Measurements from ENCODE around the gene ADAM22.

Gene ADAM22

DNA sequence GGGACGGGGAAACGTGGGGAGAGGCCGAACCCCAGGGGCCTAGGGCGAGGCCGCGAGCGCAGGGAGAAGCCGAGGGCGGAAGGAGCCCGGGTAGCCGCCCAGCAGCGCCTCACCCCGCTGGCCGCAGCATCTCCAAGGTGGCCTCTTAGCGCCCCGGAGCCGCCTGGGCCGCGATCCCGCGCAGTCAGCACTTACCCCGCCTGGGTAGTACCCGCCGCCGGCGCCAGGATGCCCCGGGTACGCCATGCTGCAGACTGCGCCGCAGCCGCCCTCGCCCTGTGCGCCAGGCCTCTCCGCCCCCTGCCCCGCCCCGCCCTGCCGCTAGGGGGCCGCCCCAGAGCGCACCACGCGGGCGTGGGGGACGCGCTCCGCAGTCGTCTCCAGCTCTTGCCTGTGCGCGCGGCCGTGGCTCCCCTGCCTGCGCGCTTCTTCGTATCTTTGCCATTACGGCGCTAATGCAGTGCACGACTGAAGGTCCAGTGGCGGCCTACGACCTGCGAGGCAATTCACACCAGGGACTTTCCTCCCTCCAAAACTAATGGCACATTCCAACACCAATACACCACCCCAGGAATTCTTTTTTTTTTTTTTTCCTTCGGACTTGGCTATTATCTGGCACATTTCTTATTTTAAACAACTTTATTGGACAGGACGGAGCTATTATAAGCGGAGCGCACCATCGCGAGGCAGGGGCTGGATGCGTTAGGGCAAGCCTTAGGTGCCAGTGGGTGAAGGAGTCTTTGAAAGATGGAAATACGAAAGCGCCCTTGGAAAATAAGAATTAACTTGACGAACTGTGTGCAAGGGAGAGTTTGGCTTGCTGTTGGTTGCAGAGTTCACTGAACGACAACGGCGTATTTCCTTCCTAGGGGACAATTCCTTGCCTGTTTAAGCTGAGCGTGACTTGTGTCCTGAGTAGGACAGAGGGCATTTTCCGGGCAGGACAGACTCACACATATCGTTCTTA, 286.0 kb downstream of the ADAM22 start, which contains the start of gene SRI:
Gene SRI (minus strand): TSS at position 258 of the 967 bp plus-strand sequence. CDS start 12 bp downstream, at position 246.
- DNase-seq, result no peak

DNA sequence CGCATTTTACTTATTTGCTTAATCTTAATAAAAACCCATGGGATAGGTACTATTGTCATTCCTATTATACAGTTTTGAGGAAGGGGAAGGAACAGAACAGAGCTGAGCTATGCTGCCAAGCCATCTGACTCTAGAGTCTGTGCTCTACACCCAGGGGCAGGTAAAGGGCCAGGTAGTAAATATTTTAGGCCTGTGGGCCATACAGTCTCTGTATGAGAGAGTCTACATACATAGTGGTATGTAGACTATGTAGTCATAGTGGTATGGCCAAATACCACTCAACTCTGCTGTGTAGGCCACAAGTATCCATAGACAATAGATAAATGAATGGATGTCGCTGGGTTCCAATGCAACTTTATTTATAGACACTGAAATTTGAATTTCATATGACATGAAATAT, 289.2 kb downstream of the ADAM22 start:
- no peak for DNase-seq

DNA sequence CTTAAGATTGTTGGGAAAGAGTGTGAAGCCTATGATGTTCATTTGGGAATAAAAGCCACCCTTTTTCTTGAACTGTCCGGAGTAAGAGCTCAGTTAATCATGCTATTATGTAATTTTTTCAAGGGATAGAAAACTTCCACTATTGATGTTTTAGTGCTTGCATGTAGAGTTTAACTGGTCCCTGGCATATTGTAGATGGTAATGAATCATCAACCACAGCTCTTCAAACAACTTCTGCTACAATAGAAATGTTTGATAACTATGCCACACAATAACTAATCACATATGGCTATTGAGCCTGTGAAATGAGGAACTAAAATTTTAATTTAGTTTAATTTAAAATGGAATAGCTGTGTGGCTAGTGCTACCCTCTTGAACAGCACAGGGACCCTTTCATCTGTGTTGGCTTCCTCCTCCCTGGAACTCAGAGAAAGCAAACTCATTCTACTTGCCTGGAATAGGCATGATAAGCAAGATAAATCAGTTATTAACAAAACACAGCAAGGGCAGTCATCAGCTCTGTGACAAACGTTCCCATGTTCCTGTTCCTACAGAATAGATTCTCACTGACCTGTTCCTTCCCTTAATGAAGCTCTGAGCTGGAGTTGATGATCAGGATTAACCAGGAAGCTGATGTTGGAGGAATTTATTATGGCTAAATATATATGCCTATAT, 290.7 kb downstream of the ADAM22 start:
- DNase-seq, result no peak

DNA sequence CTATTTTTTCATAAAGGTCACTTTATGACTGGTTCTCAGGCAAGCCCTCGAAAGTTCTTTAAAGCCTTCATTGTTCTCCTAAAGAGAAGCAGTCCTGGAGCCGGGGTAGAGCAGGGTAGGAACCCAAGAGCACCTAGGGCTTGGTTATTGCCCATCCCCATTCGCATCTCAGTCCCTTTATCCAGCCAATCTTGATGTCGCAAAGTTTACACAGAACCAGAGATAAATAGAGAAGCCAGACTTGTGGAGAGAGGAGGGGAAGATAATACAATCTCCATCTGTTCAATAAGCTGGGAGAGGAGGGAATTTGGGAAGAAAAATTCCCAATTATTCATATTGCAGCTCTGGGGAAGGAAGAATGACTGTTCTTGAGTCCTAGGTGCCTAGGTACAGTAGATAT, 292.1 kb downstream of the ADAM22 start:
- DNase-seq, result no peak

DNA sequence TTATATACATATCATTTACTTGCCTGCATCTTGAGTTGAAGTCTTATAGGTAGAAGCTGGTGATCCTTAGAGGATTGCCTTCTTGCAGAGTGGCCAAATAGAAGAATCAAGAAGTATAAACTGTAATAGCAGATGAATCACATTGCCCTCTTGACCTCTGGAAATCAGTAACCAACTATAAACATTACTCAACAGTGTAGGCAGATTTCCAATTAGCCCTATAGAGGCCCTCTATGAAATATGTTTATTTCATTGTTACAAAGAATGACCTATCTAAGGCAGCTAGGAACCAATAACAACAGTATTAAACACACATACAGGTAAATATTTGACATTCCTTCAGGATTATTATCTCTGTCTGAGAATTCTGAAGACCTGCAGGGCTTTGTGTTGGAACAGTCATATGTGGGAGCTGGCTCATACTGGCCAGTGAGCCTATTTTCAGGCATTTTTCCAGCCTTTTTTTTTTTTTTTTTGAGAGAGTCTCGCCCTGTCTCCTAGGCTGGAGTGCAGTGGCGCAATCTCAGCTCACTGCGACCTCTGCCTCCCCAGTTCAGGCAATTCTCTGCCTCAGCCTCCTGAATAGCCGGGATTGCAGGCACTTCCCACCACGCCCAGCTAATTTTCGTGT, 292.9 kb downstream of the ADAM22 start:
- no peak for DNase-seq

DNA sequence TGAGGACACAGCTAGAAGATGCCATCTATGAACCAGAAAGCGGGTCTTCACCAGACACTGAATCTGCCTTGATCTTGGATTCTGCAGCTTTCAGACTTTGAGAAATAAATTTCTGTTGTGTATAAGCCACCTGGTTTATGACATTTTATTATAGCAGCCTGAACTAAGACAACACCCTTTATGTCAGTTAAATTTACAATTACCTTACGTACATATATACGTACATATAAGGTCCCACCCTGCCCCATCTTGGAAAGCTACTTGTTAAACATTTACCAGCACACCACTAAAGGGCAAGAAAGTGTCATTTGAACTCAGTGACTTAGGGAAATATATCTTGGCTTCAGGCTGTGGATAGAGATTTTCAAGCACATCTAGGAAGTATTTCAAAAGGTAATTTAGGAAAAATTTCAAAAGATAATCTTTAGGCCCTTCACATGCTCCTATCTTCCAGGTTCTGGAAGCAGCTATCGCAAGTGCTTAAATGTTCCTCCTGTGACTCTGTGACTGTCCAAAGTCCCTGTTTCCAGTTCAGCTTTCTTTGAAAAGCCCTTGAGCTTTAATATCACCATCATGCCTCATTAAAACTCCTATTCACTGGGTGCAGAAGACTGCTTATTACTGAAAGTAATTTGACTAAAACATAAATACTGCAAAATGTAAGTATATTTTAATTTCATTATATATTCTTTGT, 295.4 kb downstream of the ADAM22 start:
- DNase-seq, result no peak

DNA sequence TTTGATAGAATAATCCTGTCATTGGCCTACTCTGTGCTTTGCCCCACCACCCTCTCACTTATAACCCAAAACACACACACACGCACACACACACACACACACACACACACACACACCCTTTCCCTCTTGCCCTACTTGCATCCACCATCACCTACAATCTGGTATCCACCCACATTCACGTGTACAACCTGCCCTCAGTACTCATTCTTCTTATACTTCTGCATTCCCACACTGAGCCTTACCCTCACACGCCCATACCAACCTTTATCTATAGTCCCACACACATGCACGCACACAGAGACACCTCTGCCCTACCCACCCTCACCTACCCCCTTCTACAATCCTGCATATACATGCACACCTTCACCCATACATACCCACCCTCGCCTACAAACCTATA, 296.6 kb downstream of the ADAM22 start:
- no peak for DNase-seq

DNA sequence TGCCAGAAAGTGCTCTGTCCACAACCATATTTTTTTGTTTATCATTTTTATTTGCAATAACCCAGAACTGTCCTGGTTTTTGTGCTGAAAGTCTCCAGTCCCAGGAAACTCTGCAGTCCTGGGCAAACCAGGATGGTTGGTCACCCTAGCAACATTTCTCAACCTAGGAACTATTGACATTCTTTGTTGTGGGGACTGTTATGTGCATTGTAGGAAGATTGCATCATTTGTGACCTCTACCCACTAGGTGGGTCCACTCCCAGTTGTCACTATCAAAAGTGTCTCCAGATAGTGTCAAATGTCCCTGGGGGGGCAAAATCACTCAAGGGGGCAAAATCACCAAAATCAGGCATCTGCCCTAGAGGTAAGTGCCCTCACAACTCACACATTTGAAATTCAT, 299.8 kb downstream of the ADAM22 start:
- no peak for DNase-seq

DNA sequence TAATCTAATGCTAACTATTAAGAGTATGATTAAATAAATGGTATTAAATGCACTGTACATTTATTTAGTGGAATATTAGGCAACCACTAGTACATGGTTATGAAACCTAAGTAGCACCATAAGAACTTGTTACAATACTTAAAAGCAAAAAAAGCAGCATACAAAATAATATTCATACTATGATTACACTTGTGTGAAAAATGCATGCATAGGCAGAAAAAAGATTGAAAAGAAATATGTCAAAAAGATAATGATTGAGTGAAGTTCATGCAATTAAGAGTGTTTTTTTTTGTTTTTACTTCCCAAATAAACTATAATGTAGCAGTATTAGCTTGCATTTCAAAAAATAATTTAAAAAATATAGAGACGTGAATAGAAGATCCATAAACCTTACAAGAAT, 305.8 kb downstream of the ADAM22 start:
- no peak for DNase-seq

DNA sequence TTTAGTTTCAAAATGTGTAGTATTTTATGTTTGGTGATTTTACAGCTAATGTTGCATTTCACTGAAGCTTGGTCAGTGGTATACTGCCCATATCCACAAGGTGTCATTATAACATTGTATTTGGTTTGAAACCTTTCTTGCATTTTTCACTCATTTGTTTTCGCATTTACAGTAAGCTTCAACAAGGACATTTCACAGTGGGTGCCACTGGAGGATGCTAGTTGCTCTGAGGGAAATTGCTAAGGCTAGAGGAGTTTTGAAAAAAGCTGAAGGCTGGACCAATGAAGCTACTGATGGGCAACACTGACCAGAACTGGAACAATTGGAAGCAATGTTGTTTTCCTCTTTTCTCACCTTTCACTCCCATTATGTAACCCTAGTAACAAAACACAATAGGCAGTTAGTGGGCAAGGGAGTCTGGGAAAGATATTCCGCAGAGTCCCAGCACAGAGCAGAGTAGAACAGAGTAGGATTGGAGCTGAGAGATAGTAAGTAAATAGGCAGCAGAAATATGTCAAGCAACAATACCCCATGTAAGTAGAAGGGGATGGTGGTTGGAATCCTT, 309.4 kb downstream of the ADAM22 start:
- no peak for DNase-seq

DNA sequence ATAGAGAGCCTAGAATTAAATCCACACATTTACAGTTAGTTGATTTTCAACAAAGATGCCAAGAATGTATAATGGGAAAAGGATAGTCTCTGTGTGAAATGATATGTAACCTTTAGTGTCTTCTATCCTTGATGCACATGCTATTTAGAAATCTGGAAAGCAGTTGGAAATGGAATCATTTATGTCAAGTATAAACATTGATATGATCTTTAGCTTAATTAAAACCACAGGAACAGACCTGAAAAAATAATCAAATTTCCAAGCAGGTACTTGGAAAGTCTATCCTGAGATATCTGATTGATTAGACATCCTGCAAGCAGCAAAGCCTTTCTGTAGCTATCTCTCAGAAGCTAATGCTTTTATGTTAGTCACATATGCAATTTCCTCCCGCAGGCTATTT, 310.2 kb downstream of the ADAM22 start:
- no peak for DNase-seq
